ENCODE measurements around the gene WDR26.
"Not testable (repeated sequence)": the region's sequence is repeated elsewhere in the genome, so short reads cannot be mapped to it uniquely, and the experiment has no call there.

The WDR26 gene

DNA sequence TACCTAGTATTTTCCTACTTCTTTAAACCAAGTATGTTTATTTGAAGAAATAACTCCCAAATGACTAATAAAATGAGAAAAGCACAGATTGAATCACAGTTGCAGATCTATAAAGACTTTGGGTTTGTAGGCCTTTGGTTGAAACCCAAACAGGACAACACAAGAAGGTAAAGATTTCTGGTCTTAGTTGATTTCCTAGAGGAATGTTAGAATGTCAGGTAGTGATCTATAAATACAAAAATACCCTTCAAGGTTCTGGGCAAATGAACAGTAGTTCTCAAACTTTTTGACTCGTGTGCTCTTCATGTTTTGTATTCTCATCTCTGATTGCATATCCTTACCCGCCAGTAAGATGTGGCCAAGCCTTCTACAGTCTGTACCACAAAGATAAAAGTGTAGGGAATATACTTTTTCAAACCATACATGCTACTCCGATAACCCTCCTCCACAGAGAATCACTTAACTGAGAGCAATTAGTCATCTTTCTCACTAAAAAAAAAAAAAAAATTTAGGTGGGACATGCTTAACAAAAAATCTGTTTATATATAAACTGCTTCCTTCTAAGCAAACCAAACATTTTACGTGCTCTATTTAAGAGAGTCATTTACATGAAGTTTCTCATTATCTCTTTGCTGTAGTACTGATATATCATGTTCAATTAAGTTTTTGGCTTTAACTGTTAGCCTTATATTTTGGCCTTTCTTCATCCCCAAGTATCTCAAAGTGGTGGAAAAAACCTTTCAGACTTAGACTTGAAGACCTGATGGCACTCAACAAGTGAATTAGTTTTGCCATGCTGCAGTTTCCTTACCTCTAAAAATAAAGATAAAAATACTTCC lies 42.0 kb downstream of the WDR26 start:
- no peak for DNase-seq (ENCODE audit: low read depth)

- DNase-seq (ENCODE audit: low read depth): no peak
These were observed 44.1 kb downstream of the WDR26 start for GRCh38 chr1:224390517-224390916.

- DNase-seq (ENCODE audit: low read depth): no peak
These were observed 46.7 kb downstream of the WDR26 start for GRCh38 chr1:224387943-224388342.

GRCh38 chr1:224387302-224387912 lies 47.2 kb downstream of the WDR26 start:
- no peak for DNase-seq (ENCODE audit: low read depth)

DNA sequence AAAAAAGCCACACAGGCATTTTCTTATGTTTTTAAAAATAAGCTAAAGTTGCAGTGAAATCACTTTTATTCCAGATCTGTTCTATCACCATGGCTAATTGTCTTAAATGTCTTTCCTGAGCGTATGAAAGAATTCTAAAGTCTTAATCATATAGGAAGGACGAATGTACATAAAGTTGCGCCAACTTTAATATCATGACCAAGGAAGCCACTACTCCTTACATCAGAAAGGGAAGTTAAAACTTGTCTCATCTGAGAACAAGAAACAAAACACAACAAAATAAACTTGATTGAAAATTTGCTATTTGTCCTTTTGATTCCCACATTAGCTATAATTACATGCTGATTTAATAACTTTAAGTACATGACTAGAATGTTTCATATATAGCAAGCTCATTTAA lies 51.4 kb downstream of the WDR26 start:
- DNase-seq (ENCODE audit: low read depth): no peak

GRCh38 chr1:224381880-224382548 lies 52.6 kb downstream of the WDR26 start:
- no peak for DNase-seq (ENCODE audit: low read depth)

DNA sequence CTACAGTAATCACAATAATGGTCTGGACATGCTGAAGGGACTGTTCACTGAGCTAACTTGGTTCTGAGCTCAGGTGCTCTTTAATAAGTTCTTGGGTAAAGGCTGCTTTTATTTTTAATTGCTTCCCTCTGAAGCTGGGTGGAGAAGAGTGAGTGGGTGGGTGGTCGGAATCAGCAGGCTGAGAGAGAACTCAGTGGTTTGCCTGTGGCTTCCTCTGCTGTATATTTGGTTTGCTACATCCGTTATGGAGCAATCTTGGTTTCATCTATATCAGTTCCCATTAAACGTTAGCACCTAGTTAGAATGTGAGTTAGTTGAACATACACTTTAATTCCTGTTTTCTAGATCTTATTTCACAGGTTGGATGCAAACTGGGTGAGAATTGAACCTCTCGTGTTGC lies 54.6 kb downstream of the WDR26 start:
- DNase-seq (ENCODE audit: low read depth): peak; percentile 43

GRCh38 chr1:224378855-224379631 lies 55.6 kb downstream of the WDR26 start:
- no peak for DNase-seq (ENCODE audit: low read depth)

GRCh38 chr1:224377676-224378006 lies 57.0 kb downstream of the WDR26 start:
- no peak for DNase-seq (ENCODE audit: low read depth)

DNA sequence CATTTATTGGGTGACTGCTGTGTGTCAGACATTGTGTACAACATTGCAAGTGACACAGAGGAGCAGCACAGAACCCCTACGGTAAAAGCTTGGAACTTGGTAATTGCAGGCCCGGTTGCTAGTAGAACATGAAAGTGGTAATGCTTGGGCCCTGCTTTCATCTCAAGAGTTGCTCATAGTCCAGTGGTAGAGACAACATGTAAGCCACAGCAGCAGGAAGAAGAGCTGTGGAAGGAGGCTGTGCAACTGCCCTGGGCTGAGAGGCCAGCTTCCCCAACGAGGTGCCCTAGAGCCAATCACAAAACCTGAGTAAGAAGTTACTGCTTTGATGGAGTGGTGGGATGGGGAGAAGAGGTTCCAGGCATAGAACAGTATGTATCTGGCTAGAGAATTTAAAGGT lies 59.5 kb downstream of the WDR26 start:
- no peak for DNase-seq (ENCODE audit: low read depth)

- DNase-seq (ENCODE audit: low read depth): no peak
These were observed 61.5 kb downstream of the WDR26 start for GRCh38 chr1:224373008-224373590.

DNA sequence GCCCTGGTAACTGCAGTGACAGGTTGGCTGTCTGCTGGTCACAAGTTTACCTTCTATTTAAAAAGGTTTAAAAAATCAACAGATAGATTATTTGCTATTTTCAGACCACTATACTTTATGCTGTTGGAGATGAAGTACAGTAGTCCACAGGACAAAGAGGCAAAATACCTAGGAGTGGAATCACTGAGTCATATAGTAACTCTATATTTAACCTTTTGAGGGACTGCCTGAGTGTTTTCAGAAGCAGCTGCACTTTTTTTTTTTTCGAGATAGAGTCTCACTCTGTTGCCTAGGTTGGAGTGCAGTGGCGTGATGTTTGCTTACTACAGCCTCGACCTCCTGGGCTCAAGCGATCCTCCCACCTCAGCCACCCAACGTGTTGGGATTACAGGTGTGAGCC lies 66.2 kb downstream of the WDR26 start:
- DNase-seq (ENCODE audit: low read depth): no peak

GRCh38 chr1:224359207-224359606 lies 75.4 kb downstream of the WDR26 start:
- DNase-seq (ENCODE audit: low read depth): no peak

GRCh38 chr1:224358237-224358636 lies 76.4 kb downstream of the WDR26 start:
- DNase-seq (ENCODE audit: low read depth): no peak

DNA sequence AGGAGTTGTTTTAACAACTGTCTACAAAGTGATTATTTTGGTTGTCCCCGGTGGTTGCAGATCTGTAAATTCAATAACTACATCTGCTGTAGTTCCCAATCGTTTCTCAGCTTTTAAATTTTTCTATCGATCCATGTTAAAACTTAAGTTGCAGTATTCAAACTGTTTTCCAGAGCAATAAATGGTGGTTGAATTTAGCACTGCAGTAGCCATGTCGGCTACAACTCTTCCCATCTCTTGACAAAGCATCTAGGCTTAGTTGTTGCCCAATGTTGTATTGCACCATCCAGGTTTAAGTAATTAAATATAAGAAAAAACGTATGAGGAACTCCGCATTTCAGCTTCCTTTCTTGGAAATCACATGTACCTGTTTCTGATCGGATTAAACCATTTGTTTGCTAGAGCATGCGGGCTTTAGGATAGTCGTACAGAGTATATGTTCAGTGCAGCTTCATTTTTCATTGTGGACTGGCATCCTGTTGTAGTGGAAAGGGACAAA lies 76.9 kb downstream of the WDR26 start:
- no peak for DNase-seq (ENCODE audit: low read depth)

DNA sequence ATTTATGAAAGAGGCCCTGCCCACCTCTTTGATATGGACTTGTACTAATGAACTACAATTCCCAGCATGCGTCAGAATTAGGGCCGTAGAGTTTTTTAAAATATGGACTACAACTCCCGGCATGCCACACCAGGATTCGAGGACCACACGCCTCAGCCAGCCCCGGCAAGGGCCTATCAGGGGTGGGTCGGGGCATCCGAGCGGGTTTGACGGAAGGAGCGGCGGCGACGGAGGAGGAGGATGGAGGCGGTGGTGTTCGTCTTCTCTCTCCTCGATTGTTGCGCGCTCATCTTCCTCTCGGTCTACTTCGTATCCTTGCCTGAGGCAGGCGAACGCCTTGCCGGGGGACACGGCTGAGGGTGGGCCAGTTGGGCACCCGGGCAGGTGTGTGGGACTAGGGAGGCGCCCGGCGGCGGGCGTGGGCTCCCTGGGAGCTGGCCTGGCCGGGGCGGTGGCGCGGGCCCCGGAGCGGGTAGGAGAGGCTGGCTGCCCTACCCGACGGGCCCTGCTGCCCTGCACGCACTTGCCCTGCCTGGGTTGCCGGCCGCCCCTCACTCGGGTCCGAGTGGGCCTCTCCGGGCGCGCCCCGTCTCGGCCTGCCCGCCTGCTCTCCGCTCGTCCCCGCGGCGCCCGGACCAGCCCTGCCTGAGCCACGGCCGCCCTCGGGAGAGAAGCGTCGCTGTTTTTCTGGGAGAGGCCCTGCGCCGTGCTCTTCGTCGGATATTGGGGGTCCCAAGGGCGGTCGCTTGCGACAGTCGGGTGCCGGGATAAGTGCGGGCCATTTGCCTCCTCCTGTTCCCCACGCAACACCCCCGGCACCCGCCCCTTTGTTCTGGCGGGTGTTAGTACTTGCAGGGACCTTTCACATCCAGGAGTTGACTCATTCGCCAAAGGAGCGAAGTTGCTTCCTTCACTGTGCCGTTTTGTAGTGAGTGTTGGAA lies 77.6 kb downstream of the WDR26 start, which contains the start of gene CNIH4:
TSS of gene CNIH4 (plus strand) at position 195 of the 941 bp plus-strand sequence. CDS start at position 241, 46 bp downstream.
- DNase-seq (ENCODE audit: low read depth): peak; percentile 86

GRCh38 chr1:224353975-224354925 lies 80.3 kb downstream of the WDR26 start:
- DNase-seq (ENCODE audit: low read depth): no peak

GRCh38 chr1:224352436-224353085 lies 82.0 kb downstream of the WDR26 start:
- DNase-seq (ENCODE audit: low read depth): not testable (repeated sequence)

DNA sequence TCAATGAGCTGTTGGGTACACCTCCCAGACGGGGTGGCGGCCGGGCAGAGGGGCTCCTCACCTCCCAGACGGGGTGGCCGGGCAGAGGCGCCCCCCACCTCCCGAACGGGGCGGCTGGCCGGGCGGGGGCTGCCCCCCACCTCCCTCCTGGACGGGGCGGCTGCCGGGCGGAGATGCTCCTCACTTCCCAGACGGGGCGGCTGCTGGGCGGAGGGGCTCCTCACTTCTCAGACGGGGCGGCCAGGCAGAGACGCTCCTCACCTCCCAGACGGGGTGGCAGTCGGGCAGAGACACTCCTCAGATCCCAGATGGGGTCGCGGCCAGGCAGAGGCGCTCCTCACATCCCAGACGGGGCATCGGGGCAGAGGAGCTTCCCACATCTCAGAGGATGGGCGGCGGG lies 84.9 kb downstream of the WDR26 start:
- DNase-seq (ENCODE audit: low read depth): not testable (repeated sequence)

Measured in activated T-cell treated with anti-CD3 and anti-CD28 coated beads for 24 hours (primary cell).